GM23338 (cell line): ENCODE data around the gene MYLK. TPM values are rescaled to one million over a fixed set of nuclear protein-coding genes. Genes with fewer than 3 reads are reported as not detected.

ENCODE experiments used
- ATAC-seq: fragments of 200-7000 bp; cut with Tn5 transposase; 3 replicates; pipeline ENCODE4 v1.9.1; 2020
- DNase-seq: peaks from one replicate; pipeline ENCODE4 v3.0.0-alpha.2; 2015; ENCODE audit warnings: low spot score
- H2AFZ ChIP-seq: fragments of 200-600 bp; sonication (generic); 2 replicates; pipeline ENCODE4 v1.8.0; 2016; ENCODE audit warnings: antibody characterized with exemption, mild to moderate bottlenecking, moderate library complexity
- H3F3A ChIP-seq: fragments of 200-600 bp; sonication (generic); replicated peaks from 2 replicates; pipeline ENCODE4 v1.8.0; 2017; ENCODE audit warnings: antibody characterized with exemption, mixed run types, low read depth
- H3K27ac ChIP-seq: fragments of 200-600 bp; sonication (generic); 2 replicates; pipeline ENCODE4 v1.6.1; 2016; ENCODE audit warnings: low read depth
- H3K27me3 ChIP-seq: fragments of 200-600 bp; sonication (generic); 2 replicates; pipeline ENCODE4 v1.8.0; 2016; ENCODE audit warnings: mild to moderate bottlenecking, mixed run types, moderate library complexity; ENCODE audit not compliant: insufficient read depth
- H3K36me3 ChIP-seq: fragments of 200-600 bp; sonication (generic); 2 replicates; pipeline ENCODE4 v1.8.0; 2016; ENCODE audit warnings: mild to moderate bottlenecking; ENCODE audit not compliant: insufficient read depth
- H3K4me1 ChIP-seq: fragments of 200-600 bp; sonication (generic); 2 replicates; pipeline ENCODE4 v1.8.0; 2016; ENCODE audit warnings: mild to moderate bottlenecking, moderate library complexity; ENCODE audit not compliant: insufficient read depth
- H3K4me2 ChIP-seq: fragments of 200-600 bp; sonication (generic); 2 replicates; pipeline ENCODE4 v1.7.1; 2017; ENCODE audit warnings: mixed run types
- H3K4me3 ChIP-seq: fragments of 200-600 bp; sonication (generic); 2 replicates; pipeline ENCODE4 v1.6.1; 2016; ENCODE audit warnings: mixed run types
- H3K79me2 ChIP-seq: fragments of 200-600 bp; sonication (generic); replicated peaks from 2 replicates; pipeline ENCODE4 v1.8.0; 2017; ENCODE audit warnings: mild to moderate bottlenecking; ENCODE audit not compliant: insufficient read depth
- H3K9me2 ChIP-seq: fragments of 200-600 bp; sonication (generic); 2 replicates; pipeline ENCODE4 v1.8.0; 2017; ENCODE audit not compliant: insufficient read depth
- H4K20me1 ChIP-seq: fragments of 200-600 bp; sonication (generic); replicated peaks from 2 replicates; pipeline ENCODE4 v1.8.0; 2017; ENCODE audit warnings: mild to moderate bottlenecking; ENCODE audit not compliant: insufficient read depth
- H3K27ac Mint-ChIP-seq: 2 replicates; pipeline ENCODE4 v1.8.0; 2020; ENCODE audit warnings: inconsistent platforms, mild to moderate bottlenecking, moderate library complexity, mixed read lengths
- H3K27me3 Mint-ChIP-seq: 3 replicates; pipeline ENCODE4 v1.8.0; 2022; ENCODE audit warnings: low read depth, mild to moderate bottlenecking, moderate library complexity, mixed read lengths, inconsistent platforms; ENCODE audit not compliant: insufficient read depth, poor library complexity
- H3K36me3 Mint-ChIP-seq: 3 replicates; pipeline ENCODE4 v1.8.0; 2021; ENCODE audit warnings: low read depth, mild to moderate bottlenecking, inconsistent platforms, moderate library complexity, mixed read lengths
- H3K4me1 Mint-ChIP-seq: 3 replicates; pipeline ENCODE4 v1.8.0; 2020; ENCODE audit warnings: mild to moderate bottlenecking, inconsistent platforms, mixed read lengths
- H3K4me3 Mint-ChIP-seq: 3 replicates; pipeline ENCODE4 v1.8.0; 2021; ENCODE audit warnings: moderate library complexity, mild to moderate bottlenecking, inconsistent platforms, mixed read lengths
- H3K9me3 Mint-ChIP-seq: 3 replicates; pipeline ENCODE4 v1.8.0; 2020; ENCODE audit warnings: moderate library complexity, mild to moderate bottlenecking, inconsistent platforms, mixed read lengths
- EZH2phosphoT487 ChIP-seq: fragments of 200-600 bp; sonication (generic); IDR thresholded peaks from one replicate; pipeline ENCODE4 v1.8.1; 2018; ENCODE audit warnings: antibody characterized with exemption; ENCODE audit not compliant: unreplicated experiment
- JUNB ChIP-seq: IDR thresholded peaks from one replicate; pipeline ENCODE4 v1.6.1; 2016; ENCODE audit warnings: antibody characterized with exemption; ENCODE audit not compliant: unreplicated experiment
- NANOG ChIP-seq: IDR thresholded peaks from 2 replicates; pipeline ENCODE4 v1.6.1; 2016; ENCODE audit warnings: antibody characterized with exemption, borderline replicate concordance
- ZNF114 ChIP-seq: fragments of 250-450 bp; sonication (Bioruptor Pico); IDR thresholded peaks from 2 replicates; pipeline ENCODE4 v1.5.0; 2020; ENCODE audit warnings: mild to moderate bottlenecking, moderate library complexity
- ZNF331 ChIP-seq: fragments of 250-450 bp; sonication (Bioruptor Pico); IDR thresholded peaks from 2 replicates; pipeline ENCODE4 v1.5.0; 2020; ENCODE audit warnings: low read depth, mild to moderate bottlenecking, moderate library complexity
- polyA plus RNA-seq: library from polyadenylated mRNA; unstranded; fragments of >200 nt; fragmentation: Nextera tagmentation; extraction: Ambion mirVana; gene quantifications from 2 replicates; pipeline ENCODE4 v1.2.1, GENCODE V29; 2016
- total RNA-seq: library from RNA; depleted of rRNA; stranded (reverse); fragments of >200 nt; shearing (Covaris generic); gene quantifications from 2 replicates; pipeline ENCODE4 v1.2.3, GENCODE V29; 2014
- TF ChIP-seq, protein P1 (sequence below): IDR thresholded peaks from one replicate; pipeline ENCODE4 v1.6.1; 2018; ENCODE audit warnings: antibody characterized with exemption; ENCODE audit not compliant: unreplicated experiment
- TF ChIP-seq, protein P2 (sequence below): fragments of 250-450 bp; sonication (Bioruptor Pico); IDR thresholded peaks from 2 replicates; pipeline ENCODE4 v1.5.0; 2020; ENCODE audit warnings: mild to moderate bottlenecking, moderate library complexity
- TF ChIP-seq, protein P3 (sequence below): IDR thresholded peaks from 2 replicates; pipeline ENCODE4 v1.6.1; 2016; ENCODE audit warnings: antibody characterized with exemption

The MYLK gene
- total and polyA plus RNA-seq, 2 experiments from 2014 or later, result 11.5 to 17.9 TPM

DNA sequence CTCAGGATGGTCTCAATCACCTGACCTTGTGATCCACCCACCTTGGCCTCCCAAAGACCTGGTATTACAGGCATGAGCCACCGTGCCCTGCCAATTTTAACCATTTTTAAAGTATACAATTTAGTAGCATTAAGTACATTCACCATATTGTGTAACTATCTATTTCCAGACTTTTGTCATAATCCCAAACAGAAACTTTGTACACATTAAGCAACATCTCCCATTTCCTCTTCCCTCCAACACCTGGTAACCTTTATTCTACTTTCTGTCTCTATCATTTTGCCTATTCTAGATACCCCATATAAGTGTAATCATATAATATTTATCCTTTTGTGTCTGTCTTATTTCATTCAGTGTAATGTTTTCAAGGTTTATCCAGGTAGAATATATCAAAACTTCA lies 8.9 kb upstream of the MYLK start (continued):
- TF ChIP-seq, protein P1, sequence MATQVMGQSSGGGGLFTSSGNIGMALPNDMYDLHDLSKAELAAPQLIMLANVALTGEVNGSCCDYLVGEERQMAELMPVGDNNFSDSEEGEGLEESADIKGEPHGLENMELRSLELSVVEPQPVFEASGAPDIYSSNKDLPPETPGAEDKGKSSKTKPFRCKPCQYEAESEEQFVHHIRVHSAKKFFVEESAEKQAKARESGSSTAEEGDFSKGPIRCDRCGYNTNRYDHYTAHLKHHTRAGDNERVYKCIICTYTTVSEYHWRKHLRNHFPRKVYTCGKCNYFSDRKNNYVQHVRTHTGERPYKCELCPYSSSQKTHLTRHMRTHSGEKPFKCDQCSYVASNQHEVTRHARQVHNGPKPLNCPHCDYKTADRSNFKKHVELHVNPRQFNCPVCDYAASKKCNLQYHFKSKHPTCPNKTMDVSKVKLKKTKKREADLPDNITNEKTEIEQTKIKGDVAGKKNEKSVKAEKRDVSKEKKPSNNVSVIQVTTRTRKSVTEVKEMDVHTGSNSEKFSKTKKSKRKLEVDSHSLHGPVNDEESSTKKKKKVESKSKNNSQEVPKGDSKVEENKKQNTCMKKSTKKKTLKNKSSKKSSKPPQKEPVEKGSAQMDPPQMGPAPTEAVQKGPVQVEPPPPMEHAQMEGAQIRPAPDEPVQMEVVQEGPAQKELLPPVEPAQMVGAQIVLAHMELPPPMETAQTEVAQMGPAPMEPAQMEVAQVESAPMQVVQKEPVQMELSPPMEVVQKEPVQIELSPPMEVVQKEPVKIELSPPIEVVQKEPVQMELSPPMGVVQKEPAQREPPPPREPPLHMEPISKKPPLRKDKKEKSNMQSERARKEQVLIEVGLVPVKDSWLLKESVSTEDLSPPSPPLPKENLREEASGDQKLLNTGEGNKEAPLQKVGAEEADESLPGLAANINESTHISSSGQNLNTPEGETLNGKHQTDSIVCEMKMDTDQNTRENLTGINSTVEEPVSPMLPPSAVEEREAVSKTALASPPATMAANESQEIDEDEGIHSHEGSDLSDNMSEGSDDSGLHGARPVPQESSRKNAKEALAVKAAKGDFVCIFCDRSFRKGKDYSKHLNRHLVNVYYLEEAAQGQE, result no peak
- no peak for TF ChIP-seq ZNF331 (CRISPR knock-in tag)
- TF ChIP-seq EZH2phosphoT487, result no peak
- no peak for TF ChIP-seq JUNB
- TF ChIP-seq, protein P2, sequence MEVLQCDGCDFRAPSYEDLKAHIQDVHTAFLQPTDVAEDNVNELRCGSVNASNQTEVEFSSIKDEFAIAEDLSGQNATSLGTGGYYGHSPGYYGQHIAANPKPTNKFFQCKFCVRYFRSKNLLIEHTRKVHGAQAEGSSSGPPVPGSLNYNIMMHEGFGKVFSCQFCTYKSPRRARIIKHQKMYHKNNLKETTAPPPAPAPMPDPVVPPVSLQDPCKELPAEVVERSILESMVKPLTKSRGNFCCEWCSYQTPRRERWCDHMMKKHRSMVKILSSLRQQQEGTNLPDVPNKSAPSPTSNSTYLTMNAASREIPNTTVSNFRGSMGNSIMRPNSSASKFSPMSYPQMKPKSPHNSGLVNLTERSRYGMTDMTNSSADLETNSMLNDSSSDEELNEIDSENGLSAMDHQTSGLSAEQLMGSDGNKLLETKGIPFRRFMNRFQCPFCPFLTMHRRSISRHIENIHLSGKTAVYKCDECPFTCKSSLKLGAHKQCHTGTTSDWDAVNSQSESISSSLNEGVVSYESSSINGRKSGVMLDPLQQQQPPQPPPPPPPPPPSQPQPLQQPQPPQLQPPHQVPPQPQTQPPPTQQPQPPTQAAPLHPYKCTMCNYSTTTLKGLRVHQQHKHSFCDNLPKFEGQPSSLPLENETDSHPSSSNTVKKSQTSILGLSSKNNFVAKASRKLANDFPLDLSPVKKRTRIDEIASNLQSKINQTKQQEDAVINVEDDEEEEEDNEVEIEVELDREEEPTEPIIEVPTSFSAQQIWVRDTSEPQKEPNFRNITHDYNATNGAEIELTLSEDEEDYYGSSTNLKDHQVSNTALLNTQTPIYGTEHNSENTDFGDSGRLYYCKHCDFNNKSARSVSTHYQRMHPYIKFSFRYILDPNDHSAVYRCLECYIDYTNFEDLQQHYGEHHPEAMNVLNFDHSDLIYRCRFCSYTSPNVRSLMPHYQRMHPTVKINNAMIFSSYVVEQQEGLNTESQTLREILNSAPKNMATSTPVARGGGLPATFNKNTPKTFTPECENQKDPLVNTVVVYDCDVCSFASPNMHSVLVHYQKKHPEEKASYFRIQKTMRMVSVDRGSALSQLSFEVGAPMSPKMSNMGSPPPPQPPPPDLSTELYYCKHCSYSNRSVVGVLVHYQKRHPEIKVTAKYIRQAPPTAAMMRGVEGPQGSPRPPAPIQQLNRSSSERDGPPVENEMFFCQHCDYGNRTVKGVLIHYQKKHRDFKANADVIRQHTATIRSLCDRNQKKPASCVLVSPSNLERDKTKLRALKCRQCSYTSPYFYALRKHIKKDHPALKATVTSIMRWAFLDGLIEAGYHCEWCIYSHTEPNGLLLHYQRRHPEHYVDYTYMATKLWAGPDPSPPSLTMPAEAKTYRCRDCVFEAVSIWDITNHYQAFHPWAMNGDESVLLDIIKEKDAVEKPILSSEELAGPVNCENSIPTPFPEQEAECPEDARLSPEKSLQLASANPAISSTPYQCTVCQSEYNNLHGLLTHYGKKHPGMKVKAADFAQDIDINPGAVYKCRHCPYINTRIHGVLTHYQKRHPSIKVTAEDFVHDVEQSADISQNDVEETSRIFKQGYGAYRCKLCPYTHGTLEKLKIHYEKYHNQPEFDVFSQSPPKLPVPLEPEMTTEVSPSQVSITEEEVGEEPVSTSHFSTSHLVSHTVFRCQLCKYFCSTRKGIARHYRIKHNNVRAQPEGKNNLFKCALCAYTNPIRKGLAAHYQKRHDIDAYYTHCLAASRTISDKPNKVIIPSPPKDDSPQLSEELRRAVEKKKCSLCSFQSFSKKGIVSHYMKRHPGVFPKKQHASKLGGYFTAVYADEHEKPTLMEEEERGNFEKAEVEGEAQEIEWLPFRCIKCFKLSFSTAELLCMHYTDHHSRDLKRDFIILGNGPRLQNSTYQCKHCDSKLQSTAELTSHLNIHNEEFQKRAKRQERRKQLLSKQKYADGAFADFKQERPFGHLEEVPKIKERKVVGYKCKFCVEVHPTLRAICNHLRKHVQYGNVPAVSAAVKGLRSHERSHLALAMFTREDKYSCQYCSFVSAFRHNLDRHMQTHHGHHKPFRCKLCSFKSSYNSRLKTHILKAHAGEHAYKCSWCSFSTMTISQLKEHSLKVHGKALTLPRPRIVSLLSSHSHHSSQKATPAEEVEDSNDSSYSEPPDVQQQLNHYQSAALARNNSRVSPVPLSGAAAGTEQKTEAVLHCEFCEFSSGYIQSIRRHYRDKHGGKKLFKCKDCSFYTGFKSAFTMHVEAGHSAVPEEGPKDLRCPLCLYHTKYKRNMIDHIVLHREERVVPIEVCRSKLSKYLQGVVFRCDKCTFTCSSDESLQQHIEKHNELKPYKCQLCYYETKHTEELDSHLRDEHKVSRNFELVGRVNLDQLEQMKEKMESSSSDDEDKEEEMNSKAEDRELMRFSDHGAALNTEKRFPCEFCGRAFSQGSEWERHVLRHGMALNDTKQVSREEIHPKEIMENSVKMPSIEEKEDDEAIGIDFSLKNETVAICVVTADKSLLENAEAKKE (CRISPR knock-in tag), result no peak

DNA sequence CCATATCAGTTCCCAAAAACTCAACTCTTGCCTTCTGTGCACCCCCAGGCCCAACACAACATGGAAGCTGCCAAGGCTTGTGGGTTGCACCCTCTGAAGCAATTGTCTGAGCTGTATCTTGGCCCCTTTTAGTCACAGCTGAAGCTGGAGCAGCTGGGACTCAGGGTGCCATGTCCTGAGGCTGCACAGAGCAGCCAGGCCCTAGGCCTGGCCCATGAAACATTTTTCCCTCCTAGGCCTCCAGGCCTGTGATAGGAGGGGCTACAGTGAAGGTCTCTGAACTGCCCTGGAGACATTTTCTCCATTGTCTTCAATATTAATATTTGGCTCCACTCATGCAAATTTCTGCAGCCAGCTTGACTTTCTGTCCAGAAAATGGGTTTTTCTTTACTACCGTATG lies 8.1 kb upstream of the MYLK start:
- Histone ChIP-seq H3F3A (no peaks in the 10 kb centered on the region), H3K9me2 (no peaks in the 10 kb centered on the region), H2AFZ (no peak overlapping the region), H3K27me3 (no peaks in the 10 kb centered on the region), H3K36me3 (no peaks in the 10 kb centered on the region), H3K4me2 (no peak overlapping the region), H4K20me1 (no peaks in the 10 kb centered on the region), H3K27ac (no peak overlapping the region), H3K4me3 (no peak overlapping the region), H3K4me1 (no peaks in the 10 kb centered on the region), H3K79me2 (no peaks in the 10 kb centered on the region)
- ATAC-seq (no peak), DNase-seq (no peak)
- TF ChIP-seq NANOG (no peak), ZNF114 (no peak)
- TF ChIP-seq, protein P1, result no peak
- TF ChIP-seq, protein P3, sequence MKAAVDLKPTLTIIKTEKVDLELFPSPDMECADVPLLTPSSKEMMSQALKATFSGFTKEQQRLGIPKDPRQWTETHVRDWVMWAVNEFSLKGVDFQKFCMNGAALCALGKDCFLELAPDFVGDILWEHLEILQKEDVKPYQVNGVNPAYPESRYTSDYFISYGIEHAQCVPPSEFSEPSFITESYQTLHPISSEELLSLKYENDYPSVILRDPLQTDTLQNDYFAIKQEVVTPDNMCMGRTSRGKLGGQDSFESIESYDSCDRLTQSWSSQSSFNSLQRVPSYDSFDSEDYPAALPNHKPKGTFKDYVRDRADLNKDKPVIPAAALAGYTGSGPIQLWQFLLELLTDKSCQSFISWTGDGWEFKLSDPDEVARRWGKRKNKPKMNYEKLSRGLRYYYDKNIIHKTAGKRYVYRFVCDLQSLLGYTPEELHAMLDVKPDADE, result no peak
- Mint-ChIP-seq H3K27me3 (peaks cover 3% of the 10 kb centered on the region), H3K27ac (no peak overlapping the region), H3K4me3 (no peak overlapping the region), H3K4me1 (no peaks in the 10 kb centered on the region), H3K36me3 (peaks cover 30% of the 10 kb centered on the region; the same call in 2 of the 3 replicates), H3K9me3 (peaks cover 51% of the 10 kb centered on the region)
